ENCODE data around the gene SEC16A. TPM values are rescaled to one million over a fixed set of nuclear protein-coding genes. Genes with fewer than 3 reads are reported as not detected.

The SEC16A gene
- total RNA-seq, 1 experiment from 2014 or later = 56.4 TPM

DNA sequence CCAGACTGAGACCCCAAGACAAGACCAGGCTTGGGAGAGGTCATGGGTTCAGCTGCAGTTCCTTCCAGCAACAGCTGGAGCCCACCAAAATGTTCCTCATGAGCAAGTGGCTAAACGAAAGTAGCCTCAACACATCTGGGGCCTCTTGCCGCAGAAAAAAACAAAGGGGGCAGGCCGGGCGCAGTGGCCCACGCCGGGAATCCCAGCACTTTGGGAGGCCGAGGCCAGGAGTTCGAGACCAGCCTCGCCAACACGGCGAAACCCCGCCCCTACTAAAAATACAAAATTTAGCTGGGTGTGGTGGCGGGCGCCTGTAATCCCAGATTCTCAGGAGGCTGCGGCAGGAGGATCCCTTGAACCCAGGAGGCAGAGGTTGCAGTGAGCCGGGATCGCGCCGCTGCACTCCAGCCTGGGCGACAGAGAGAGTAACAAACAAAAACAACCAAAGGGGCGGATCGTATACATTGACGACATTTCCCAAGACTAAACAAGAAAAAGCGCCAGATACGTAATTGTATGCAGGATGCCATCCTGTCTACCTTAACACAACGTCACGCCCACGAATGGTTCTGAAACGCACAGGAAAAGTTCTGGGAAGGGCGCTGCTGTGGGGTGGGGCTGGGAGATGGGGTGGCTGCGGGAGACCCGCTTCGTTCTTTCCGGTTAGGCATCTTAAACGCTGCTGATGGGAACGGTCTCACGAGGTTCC, 44.8 kb downstream of the SEC16A start:
- Histone ChIP-seq H3K79me1 (ENCODE audit: insufficient read depth, low read depth, low read length, poor library complexity, severe bottlenecking) (peaks cover 2% of the 10 kb centered on the region), H3K18ac (ENCODE audit: insufficient read length, low read depth, low read length) (no peak overlapping the region), H3K14ac (ENCODE audit: insufficient read depth, low read length) (peak overlapping the region; percentile 44; the same call in 1 of the 2 replicates), H3K9me3 (ENCODE audit: control insufficient read depth, low read depth, low read length) (no peaks in the 10 kb centered on the region), H4K20me1 (ENCODE audit: control insufficient read depth, insufficient read depth, insufficient read length) (no peaks in the 10 kb centered on the region), H2BK5ac (ENCODE audit: insufficient read length, low read length) (no peak overlapping the region), H3T11ph (ENCODE audit: low read length) (no peak overlapping the region), H2BK20ac (ENCODE audit: low read depth, low read length, poor library complexity, severe bottlenecking) (no peak overlapping the region), H3K56ac (ENCODE audit: insufficient read length, low read depth, low read length) (no peak overlapping the region), H3K23ac (ENCODE audit: insufficient read length, low read depth, low read length) (no peak overlapping the region), H4K5ac (ENCODE audit: insufficient read length, low read depth, low read length) (no peak overlapping the region), H2BK120ac (ENCODE audit: low read depth, low read length, poor library complexity, severe bottlenecking) (no peak overlapping the region), H3K27me3 (ENCODE audit: insufficient read depth, low read length) (no peaks in the 10 kb centered on the region), H3K4me2 (ENCODE audit: insufficient read depth, insufficient read length, low read length) (peak overlapping the region; percentile 89), H4K8ac (replicated peaks; ENCODE audit: insufficient read length, low read depth, low read length) (no peak overlapping the region), H2AFZ (ENCODE audit: low read length) (no peak overlapping the region), H3K9ac (ENCODE audit: extremely low read depth, insufficient read length, low read length) (peak overlapping the region; percentile 45), H2BK15ac (ENCODE audit: low read depth, low read length) (no peak overlapping the region), H4K91ac (ENCODE audit: insufficient read length, low read depth, low read length) (no peak overlapping the region), H3K79me2 (ENCODE audit: insufficient read depth, low read length) (peaks cover 5% of the 10 kb centered on the region; the same call in 1 of the 2 replicates), H3K4ac (ENCODE audit: low read depth, low read length) (no peak overlapping the region), H2BK12ac (ENCODE audit: insufficient read length, low read depth, low read length) (no peak overlapping the region), H3K4me1 (ENCODE audit: insufficient read depth, low read length) (no peaks in the 10 kb centered on the region), H3K27ac (ENCODE audit: insufficient read length, low read depth, low read length) (no peak overlapping the region), H2AK5ac (ENCODE audit: insufficient read length, low read length) (no peak overlapping the region), H3K23me2 (ENCODE audit: insufficient read length, low read depth, low read length, poor library complexity, severe bottlenecking) (peaks cover 14% of the 10 kb centered on the region)
- no peak overlapping the region for H3K27ac Mint-ChIP-seq
- DNase-seq = no peak
- no CpG with 5 or more reads among the region's 37 CpGs for WGBS (ENCODE audit: extremely low coverage, insufficient read length, low lambda C conversion rate)
- peaks cover 5 to 33% (median 17%) of the 10 kb centered on the region in 3 experiments for H3K36me3 Mint-ChIP-seq (ENCODE audit: insufficient read depth in 1 of 3, low read depth in 3 of 3)
- peaks cover 15 to 16% of the 10 kb centered on the region in 2 experiments for H3K4me1 Mint-ChIP-seq
- H3K27me3 Mint-ChIP-seq (ENCODE audit: low read depth) = no peaks in the 10 kb centered on the region
- TF ChIP-seq, protein P1, sequence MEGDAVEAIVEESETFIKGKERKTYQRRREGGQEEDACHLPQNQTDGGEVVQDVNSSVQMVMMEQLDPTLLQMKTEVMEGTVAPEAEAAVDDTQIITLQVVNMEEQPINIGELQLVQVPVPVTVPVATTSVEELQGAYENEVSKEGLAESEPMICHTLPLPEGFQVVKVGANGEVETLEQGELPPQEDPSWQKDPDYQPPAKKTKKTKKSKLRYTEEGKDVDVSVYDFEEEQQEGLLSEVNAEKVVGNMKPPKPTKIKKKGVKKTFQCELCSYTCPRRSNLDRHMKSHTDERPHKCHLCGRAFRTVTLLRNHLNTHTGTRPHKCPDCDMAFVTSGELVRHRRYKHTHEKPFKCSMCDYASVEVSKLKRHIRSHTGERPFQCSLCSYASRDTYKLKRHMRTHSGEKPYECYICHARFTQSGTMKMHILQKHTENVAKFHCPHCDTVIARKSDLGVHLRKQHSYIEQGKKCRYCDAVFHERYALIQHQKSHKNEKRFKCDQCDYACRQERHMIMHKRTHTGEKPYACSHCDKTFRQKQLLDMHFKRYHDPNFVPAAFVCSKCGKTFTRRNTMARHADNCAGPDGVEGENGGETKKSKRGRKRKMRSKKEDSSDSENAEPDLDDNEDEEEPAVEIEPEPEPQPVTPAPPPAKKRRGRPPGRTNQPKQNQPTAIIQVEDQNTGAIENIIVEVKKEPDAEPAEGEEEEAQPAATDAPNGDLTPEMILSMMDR (conservative IDR thresholded peaks at IDR 0.05) = no peak
- H3K4me3 Mint-ChIP-seq = peak overlapping the region; percentile 82 to 86
- H3K9me3 Mint-ChIP-seq = no peaks in the 10 kb centered on the region
